A549 (cell line): ENCODE data around the gene MTCL1.

Source experiments
- MAZ ChIP-seq: fragments of 150-350 bp; IDR thresholded peaks from 2 replicates; pipeline ENCODE4 v1.6.1; 2014; ENCODE audit warnings: antibody characterized with exemption, low read depth, low read length, borderline replicate concordance
- POLR2A ChIP-seq: IDR thresholded peaks from 2 replicates; pipeline ENCODE4 v1.6.1; 2012; ENCODE audit warnings: mild to moderate bottlenecking, low read length
- REST ChIP-seq: fragments of 200-600 bp; sonication (generic); IDR thresholded peaks from 2 replicates; pipeline ENCODE4 v1.6.1; 2016; ENCODE audit warnings: antibody characterized with exemption, mild to moderate bottlenecking, moderate library complexity
- TFCP2L1 ChIP-seq: fragments of 250-450 bp; sonication (Bioruptor Pico); IDR thresholded peaks from 2 replicates; pipeline ENCODE4 v1.5.0; 2021; ENCODE audit warnings: mild to moderate bottlenecking

DNA sequence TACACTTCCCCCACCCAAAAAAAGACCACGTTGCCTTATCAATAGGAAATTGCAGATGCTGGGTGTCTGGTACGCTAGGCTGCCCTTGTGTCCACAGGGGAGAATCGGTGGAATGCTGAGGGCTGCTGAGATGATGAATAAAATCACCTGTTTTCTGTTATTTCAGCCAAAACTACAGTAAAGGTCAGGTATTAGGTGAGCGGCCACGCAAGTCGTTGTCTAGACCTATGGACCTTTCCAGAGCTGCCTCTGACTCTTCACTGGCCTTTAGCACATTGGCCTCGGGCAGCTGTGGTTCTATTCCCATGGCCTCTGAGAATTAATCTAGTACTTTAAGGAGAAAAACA, 89.6 kb downstream of the MTCL1 start:
- TF ChIP-seq POLR2A, result no peak
- TF ChIP-seq REST, result no peak
- no peak for TF ChIP-seq MAZ
- TF ChIP-seq TFCP2L1, result no peak
